Measurements from ENCODE around the gene TAF5L. TPM values are rescaled to one million over a fixed set of nuclear protein-coding genes. Genes with fewer than 3 reads are reported as not detected.
"Not testable (repeated sequence)": the region's sequence is repeated elsewhere in the genome, so short reads cannot be mapped to it uniquely, and the experiment has no call there.

Gene TAF5L
- polyA plus RNA-seq, 4 donors, result 17.3 to 22.1 (median 18.8) TPM

GRCh38 chr1:229642970-229643369 is 17.0 kb upstream of the TAF5L start:
- no peak for DNase-seq (ENCODE audit: low read depth in 4 of 4, low spot score in 2 of 4)

DNA sequence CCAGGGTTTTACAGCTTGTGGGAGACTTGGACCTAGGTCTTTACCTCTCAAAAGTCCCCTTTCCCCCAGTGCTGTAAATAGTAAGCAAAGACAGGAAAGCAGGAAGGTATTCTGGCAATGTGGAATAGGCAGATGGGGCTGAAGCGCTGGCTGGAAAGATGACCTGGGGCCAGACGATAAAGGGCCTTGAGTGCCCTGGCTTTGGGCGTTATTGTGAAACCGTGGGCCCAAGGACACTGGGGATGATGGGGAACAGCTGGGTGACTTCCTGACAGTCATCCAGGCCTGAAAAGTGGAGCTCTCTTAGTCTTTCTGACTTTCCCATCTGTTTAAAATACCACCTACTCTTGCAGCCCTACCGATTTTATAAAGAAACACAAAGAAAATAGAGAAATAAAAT is 16.5 kb upstream of the TAF5L start:
- DNase-seq (ENCODE audit: low read depth in 4 of 4, low spot score in 2 of 4), result no peak

- DNase-seq (ENCODE audit: low read depth in 4 of 4, low spot score in 2 of 4), result no peak
Measured at GRCh38 chr1:229641306-229641705, 15.4 kb upstream of the TAF5L start.

DNA sequence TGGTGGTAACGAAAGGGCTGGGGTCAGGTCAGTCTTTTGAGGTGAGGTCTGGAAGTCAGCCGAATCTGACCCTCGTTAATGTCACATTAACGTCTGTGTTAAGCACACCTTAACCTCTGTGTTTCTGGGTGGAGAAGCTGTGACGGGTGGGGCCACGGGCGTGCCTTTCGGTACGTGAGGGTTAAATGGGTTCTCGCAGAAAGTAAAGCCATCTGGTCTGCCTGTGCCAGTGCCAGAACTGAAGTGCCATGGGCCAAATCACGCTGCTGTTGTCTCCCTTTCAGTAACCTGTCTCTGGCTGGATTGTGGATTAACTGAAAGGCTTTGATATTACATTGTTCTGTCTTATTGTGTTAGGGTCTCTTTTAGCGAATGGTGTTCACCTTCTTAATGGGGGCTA is 14.5 kb upstream of the TAF5L start:
- DNase-seq (ENCODE audit: low read depth in 4 of 4, low spot score in 2 of 4), result no peak

DNA sequence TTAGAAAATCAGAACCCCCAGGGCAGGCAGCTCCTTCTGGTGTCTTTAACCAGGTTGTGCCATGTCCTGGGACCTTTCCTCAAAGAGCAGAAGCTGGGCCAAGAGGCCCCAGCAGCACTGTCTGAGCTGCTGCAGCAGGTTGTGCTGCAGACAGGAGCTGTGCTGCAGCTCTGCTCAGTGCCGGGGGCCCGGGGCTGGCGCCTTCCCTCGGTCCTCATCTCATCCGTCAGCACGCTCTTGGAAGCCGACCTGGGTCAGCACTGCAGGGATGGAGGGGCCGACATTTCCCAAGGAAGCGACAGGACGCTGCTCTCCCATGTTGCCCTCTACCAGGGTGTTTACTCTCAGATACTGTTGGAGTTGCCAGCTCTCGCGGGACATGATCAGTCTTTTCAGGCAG is 11.8 kb upstream of the TAF5L start:
- no peak for DNase-seq (ENCODE audit: low read depth in 4 of 4, low spot score in 2 of 4)

DNA sequence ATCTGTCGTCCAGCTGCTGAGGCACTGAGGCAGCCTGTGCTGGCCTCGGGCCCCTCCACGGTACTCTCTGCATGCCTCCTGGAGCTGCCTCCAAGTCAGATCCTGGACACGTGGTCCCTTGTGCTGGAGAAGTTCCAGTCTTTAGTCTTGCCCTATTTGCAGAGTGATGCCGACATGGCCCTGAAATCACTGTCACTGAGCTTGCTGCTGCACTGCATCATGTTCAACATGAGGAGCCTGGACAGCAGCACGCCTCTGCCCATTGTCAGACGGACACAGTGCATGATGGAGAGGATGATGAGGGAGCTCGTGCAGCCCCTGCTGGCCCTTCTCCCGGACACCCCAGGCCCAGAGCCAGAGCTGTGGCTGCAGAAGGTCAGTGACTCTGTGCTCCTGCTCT is 10.1 kb upstream of the TAF5L start:
- no peak for DNase-seq (ENCODE audit: low read depth in 4 of 4, low spot score in 2 of 4)

DNA sequence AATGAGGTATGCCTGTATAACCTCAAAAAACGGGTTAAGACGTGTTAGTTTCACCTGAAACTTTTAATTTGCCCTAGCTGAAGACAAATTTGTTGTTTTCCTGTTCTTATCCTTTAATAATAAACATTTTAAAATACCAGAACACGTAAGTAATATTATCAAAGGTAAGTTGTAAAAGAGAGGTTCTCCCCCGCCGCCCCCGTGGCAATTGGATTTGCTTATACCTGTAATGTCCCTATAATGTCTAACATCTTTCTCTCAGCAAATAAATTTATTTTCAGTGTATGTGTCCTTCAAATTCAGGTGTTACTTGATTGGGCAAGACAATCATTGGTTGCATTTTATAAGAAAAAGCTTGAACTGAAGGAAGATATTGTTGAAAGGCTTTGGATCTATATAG is 6.0 kb upstream of the TAF5L start:
- DNase-seq (ENCODE audit: low read depth in 4 of 4, low spot score in 2 of 4), result no peak

DNA sequence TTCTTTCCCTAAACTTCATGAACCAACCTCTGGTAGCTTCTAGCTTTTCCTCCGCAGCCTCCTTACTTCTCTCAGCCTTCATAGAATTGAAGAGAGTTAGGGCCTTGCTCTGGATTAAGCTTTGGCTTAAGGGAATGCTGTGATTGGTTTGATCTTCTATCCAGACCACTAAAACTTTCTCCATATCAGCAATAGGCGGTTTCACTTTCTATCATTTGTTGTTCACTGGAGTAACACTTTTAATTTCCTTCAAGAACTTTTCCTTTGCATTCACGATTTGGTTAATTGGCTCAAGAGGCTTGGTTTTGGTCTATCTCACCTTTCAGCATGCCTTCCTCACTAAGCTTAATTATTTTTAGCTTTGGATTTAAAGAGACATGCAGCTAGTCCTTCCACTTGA is 5.2 kb upstream of the TAF5L start:
- DNase-seq (ENCODE audit: low read depth in 4 of 4, low spot score in 2 of 4), result no peak

- DNase-seq (ENCODE audit: low read depth in 4 of 4, low spot score in 2 of 4), result no peak
Measured at GRCh38 chr1:229629261-229629660, 3.3 kb upstream of the TAF5L start.

DNA sequence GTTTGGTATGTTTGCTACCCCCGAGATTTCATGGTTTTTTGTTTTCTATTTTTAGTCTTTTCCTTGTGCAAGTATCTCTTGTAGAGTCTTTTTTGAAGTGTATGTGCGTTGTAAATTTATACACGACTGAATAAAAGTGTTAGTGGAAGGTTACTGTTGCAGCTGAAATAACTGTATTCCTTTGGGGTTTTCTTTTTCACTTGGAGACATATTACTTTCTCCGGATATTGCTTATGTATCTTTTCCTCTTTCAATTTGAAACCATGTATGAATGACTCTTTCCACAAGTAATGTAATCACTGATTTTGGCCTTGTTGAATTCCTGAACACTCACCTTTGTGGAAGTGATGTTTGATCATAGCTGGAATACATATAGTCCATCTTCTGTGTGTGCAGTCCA is 1.1 kb upstream of the TAF5L start:
- no peak for DNase-seq (ENCODE audit: low read depth in 4 of 4, low spot score in 2 of 4)

DNA sequence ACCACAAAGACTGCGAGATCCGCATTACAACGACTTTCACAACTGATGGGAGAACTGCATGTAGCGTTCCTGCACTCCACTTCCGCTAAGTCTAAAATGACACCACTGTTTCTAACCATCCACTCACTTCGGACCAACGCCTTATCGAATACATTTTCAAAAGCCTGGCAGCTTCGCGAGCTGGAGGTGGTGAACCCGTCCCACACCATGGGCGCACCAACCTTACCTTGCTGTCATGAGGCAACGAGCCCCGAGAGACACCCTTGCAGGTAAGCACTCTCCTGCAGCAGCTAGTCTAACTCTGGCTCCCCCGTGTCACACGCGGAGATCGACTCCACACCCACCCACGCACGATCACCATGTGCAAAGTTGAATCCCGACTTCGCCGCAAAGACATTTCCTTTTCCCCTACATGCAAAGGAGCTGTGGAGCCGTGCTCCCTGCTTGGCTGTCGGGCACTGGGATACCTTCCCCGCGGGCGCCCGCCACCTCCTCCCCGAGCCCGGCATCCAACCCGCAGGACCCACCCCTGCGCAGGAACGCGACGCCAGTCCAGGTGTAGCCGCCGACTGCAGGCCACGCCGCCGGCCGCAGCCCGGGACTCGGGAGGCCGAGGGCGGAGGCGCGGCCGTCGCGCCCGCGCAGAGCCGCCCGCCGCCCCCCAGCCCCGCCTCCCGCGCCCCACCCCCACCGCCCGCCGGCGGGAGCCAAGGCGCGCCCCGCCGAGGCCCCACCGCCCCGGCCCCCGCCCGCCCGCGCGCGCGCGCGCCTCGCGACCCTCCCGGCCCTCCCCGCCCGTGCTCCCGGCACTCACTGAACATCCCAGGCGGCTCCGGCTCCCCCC is 629 bp downstream of the TAF5L start:
- DNase-seq (ENCODE audit: low read depth in 4 of 4, low spot score in 2 of 4), result peak; percentile 9 to 37 (median 24)

GRCh38 chr1:229624521-229625070 is 1.3 kb downstream of the TAF5L start:
- peak in 1 of 4 donors; percentile 0 for DNase-seq (ENCODE audit: low read depth in 4 of 4, low spot score in 2 of 4)

GRCh38 chr1:229623838-229624237 is 2.1 kb downstream of the TAF5L start:
- no peak for DNase-seq (ENCODE audit: low read depth in 4 of 4, low spot score in 2 of 4)

DNA sequence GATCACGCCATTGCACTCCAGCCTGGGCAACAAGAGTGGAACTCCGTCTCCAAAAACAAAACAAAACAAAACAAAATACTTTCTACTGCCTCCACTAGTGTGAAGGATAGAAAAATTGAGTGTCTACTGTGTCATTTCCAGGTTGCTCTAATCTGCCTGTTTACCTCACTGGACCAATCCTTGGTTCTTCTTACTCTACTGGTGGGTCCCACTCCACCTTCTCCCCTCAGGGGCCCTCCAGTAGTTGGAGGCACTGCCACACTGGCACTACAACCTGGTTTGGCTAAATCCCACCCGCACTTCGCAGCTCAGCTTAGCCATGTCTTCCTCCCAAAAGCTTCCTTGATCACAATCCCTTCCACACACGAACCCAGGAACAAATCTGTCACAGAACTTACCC is 2.7 kb downstream of the TAF5L start:
- DNase-seq (ENCODE audit: low read depth in 4 of 4, low spot score in 2 of 4), result no peak

GRCh38 chr1:229622641-229623120 is 3.2 kb downstream of the TAF5L start:
- not testable (repeated sequence) for DNase-seq (ENCODE audit: low read depth in 4 of 4, low spot score in 2 of 4)

DNA sequence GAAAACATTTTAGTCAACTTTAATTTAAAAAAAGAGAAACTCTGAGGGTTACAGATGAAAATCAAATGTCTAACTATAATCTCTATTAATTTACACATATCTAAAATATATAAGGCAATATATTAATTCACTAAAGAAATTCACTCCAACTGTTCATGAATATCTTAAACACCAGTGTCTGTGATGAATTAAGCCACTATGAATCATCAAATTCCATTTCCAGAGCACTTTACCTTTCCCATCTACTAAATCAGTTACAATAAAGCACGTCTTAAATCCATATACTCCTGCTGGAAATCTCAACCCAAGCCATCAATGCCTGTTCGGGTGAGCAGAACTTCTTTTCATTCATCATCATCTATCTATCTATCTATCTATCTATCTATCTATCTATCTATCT is 4.3 kb downstream of the TAF5L start:
- no peak for DNase-seq (ENCODE audit: low read depth in 4 of 4, low spot score in 2 of 4)

GRCh38 chr1:229620876-229621275 is 5.0 kb downstream of the TAF5L start:
- no peak for DNase-seq (ENCODE audit: low read depth in 4 of 4, low spot score in 2 of 4)

DNA sequence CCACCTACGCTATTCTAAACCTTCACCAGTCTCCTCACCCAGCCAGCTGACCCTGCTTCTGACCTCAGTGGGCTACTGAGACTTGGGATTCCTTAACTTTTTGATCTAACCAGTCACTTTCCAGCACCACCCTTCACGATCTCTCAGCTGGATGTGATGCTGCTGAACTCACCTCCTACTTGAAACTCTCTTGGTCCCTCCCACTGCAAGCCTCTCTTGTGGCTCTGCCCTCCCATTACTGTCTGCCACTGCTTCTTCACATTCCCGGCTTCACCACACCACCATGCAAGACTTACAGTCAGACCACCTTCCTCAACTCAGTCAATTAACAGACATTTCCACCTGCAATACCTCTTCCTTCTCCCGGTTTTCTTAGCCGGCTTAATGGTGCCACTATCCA is 6.3 kb downstream of the TAF5L start:
- DNase-seq (ENCODE audit: low read depth in 4 of 4, low spot score in 2 of 4), result no peak

DNA sequence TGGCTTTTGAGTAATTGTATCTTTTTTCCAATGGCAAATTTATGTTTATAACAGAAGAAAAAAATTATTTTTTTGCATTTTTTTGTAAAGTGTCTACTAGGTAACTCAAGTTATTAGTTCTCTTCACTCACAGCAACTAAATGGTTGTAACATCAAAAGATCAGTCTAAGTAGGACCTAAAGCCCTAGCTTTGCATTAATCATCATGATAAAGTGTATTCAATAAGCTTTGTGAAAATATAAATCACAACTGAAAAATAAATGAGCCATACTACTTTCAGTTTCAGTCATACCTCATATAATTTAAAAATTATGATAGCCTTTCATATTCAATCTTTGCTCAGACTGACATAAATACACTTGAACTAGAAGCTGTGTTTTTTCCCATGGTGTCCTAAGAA is 6.9 kb downstream of the TAF5L start:
- no peak for DNase-seq (ENCODE audit: low read depth in 4 of 4, low spot score in 2 of 4)

DNA sequence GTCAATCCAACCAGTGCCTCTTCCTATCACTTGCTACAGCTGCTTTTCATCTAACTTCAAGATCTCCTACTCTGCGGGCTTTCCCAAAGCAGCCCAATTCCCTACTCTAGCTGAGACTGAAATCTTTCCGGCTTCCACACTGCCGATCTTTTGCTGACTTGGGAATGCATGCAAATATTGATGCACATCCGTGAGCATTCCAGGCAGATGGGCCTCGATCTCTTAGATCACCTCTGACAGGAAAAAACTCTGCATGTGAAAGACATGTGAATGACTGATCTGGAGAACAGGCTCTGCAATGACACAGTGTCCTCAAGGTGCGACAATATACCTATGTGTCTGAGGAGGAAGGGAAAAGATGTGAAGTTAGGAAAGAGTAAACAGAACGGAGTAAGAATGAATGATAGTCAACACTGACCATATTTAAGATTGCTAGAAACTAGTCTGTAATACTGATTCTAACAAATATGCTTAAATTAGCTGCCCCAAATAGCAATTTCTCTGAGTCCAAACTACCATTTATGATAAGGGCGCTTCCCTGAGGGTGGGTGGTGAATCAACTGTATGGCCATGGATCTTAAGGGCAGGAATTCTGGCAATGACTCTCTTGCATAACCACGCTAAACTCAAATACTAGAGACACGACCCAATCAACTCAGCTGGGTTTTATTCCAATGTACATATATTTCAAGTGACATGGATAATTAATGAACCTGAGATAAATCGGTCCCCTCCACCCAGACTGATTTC is 8.4 kb downstream of the TAF5L start:
- no peak for DNase-seq (ENCODE audit: low read depth in 4 of 4, low spot score in 2 of 4)

- no peak for DNase-seq (ENCODE audit: low read depth in 4 of 4, low spot score in 2 of 4)
Measured at GRCh38 chr1:229614701-229615100, 11.2 kb downstream of the TAF5L start.

DNA sequence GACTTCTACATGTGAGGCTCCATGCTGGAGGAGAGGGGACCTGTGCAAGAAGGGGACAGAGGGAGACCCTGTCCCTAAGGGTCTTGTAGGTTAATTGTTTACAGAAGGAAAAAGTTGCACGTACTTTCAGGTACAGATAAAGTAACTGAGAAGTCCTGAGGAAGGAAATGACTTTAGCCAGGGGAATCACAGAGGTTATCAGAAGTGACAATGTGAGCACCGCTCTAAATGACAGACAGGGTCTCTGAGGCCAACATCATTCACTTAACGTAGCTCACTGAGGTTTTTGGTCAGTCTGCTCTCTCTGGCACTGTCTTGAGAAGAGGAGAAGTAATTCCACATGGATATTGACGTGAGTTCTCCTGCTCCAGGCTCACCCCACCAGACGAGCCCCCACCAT is 12.0 kb downstream of the TAF5L start:
- DNase-seq (ENCODE audit: low read depth in 4 of 4, low spot score in 2 of 4), result no peak

Data from left renal cortex interstitium (tissue), 4 donors.